Hematopoietic multipotent progenitor cell treated with erythropoietin and hydrocortisone succinate and interleukin-3 and kit ligand, for 17 days (in vitro differentiated cells): ENCODE results near the gene SPATA31D1.
"Not testable (repeated sequence)": the region's sequence is repeated elsewhere in the genome, so short reads cannot be mapped to it uniquely, and the experiment has no call there.

Source experiments
- DNase-seq: peaks from one replicate; pipeline ENCODE4 v3.0.0-alpha.2; 2015; ENCODE audit warnings: low spot score

SPATA31D1 gene

DNA sequence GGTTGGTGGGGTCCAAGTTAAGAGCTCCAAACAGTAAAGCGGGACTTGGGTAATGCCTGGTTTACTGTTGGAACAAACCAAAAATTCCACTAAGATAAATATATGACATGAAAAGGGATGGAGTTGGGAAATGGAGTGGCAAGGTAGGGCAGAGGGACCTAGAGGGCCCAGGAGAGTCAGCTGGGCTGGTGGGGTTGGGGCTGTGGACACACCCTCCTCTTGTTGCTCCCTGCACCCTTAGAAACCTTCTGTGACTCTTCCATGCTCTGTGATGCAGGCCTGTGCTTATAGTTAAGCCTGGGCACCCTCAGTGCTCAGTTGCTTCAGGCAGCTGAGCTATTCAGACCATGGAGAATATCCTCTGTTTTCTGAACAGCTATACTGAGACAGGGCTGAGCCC, at the start of gene SPATA31D1:
Gene SPATA31D1 (plus strand): TSS at position 301 of the 400 bp plus-strand sequence. CDS start 47 bp downstream, at position 348.
- DNase-seq, result not testable (repeated sequence)

- DNase-seq, result not testable (repeated sequence)
These were observed 45.2 kb upstream of the SPATA31D1 start, which contains the start of gene SPATA31D3 for GRCh38 chr9:81943393-81943792. Gene SPATA31D3 (plus strand): TSS chr9:81943500. CDS start chr9:81943586, 86 bp downstream.

DNA sequence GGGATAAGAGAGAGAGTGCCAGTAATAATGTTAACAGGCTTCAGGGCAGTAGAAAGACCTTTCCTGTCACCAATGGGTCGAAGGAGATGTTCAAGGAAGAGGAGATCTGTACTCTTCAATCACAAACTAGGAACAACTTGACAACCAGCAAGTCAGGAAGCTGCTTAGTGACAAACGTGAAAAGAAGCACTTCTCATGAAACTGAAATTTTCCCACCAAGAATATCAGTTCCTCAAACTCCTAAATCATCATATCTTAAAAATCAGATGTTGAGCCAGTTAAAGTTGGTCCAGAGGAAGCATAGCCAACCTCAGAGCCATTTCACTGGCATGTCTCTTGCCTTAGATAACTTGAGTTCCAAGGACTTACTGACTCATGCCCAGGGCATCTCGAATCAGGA, 39.9 kb upstream of the SPATA31D1 start:
- not testable (repeated sequence) for DNase-seq

DNA sequence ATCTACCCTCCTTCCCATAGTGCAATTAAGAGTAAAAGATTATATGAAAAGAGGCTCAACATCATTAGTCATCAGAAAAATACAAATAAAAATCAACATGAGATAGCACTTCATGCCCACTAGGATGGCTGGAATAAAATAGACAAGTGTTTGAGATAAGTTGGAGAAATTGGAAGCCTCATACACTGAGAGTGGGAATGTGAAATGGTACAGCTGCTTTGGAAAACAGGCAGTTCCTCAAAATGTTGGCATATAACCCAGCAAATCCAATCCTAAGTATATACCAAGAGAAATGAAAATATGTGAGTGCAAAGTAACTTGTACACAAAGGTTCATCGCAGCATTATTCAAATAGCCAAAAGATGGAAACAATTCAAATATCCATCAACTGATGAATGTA, 35.5 kb upstream of the SPATA31D1 start:
- DNase-seq, result no peak

- DNase-seq, result no peak
These were observed 32.9 kb upstream of the SPATA31D1 start for GRCh38 chr9:81955625-81956024.

DNA sequence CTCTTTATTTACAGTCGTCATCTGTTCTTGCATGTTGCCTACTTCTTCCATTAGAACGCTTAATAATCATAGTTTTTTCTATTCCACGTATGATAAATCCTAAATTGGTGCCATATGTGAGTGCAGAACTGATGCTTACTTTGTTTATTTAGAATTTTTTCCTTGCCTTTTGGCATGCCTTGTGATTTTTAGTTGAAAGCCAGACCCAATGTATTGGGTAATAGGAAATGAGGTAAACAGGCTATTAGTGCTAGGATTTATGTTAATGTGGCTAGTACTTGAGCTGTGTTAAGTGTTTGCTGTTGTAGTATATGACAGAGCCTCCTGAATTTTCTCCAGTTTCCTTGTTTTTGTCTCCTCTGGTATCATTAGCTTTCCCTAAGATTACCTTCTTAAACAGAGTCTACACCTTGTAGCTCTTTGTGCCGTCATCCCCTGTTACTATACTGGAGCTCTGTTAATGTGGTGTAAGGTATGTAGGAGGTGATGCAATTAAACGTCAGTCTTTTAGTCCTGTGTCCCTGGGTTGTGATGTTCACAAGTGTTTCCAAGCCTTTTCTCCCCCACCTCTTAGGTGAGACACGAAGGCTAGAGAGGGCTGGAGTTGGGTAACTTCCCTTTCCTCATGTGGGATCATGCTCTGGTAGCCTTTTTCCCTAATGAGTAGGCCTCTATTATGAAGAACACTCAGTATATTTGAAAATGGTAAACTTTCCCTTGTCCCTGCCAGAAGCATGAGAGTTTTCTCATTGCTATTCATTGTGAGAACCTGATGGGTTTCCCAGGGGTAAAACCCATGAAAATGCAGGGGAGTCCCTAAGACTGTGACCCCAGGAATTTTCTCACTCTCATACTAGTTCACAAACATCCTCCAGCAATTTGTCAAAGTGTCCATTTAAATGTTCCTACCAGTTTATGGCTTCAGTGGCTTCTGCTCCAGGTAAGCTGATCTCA, 24.1 kb upstream of the SPATA31D1 start:
- no peak for DNase-seq

DNA sequence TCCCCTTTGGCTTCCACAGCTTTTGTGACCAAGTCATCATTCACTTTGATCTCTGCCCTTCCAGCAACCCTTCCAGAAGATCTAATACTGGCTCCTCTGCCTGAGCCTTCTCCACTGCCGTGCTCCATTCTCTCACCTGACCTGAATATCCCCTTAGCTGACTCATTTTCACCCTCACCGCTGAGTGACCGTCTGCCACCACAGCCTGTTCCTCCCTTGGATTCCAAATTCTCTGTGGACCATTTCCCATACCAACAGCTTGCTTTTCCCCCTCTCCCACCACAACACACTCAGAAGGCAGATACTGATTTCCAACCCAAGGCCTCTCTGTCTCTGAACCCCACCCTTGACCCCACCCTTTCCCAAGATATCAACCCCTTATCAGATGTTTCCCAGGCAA, 20.5 kb upstream of the SPATA31D1 start:
- no peak for DNase-seq

DNA sequence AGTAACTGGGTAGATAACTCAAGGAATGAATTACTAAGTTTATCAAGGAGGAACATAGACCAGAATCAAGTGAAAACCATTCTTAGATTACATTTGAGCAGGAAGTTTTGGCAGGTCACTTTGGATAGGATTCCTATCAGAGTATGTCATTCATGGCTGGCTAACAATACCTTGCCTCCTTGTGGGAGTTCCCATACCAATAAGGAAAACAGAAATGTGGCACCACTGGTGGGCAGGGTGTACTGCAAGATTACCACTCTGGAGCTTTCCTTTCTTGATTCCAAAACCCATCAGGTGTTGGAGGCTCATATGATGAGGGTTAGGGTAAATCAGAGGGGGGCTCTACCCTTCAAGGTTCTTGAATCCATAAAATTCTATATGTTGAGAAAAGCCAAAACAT, 18.6 kb upstream of the SPATA31D1 start:
- DNase-seq, result no peak

DNA sequence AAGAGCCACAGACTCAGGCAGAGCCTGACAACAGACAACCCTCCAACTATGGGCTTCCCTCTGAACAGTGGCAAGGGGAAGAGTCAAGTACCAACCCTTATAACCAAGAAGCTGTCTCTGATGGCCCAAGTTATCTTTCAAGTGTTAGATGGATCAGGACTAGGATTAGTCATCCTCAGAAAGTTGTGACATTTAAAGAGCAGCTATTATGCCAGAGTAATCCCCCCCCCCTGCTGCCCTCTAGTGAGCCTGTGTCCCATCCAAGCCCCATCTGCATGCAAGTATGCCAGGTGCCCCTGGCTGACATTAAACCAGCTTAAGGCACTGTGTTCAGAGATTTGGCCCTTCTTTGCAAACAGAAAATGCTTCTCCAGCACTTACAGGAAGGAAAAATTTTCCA, 16.8 kb upstream of the SPATA31D1 start:
- no peak for DNase-seq

DNA sequence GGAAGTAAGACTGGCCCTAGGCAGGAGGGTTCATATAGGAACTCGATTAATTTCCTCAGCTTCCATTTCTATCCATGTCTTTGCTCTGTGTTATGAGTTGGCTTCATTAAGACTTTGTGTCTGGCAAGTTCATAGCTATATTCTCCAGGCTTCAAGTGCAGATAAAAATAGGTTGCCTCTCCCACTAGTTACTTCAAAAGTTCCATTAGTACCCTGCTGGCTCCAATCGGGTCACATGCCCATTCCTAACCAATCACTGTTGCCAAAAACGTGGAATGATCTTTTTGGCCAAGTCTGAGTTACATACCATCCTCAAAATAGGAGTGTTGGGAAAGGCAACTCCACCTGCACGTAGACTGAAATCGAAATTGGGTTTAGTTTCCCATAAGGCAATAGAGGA, 13.8 kb upstream of the SPATA31D1 start:
- DNase-seq, result no peak

GRCh38 chr9:81976351-81976750, 12.2 kb upstream of the SPATA31D1 start:
- DNase-seq, result no peak

DNA sequence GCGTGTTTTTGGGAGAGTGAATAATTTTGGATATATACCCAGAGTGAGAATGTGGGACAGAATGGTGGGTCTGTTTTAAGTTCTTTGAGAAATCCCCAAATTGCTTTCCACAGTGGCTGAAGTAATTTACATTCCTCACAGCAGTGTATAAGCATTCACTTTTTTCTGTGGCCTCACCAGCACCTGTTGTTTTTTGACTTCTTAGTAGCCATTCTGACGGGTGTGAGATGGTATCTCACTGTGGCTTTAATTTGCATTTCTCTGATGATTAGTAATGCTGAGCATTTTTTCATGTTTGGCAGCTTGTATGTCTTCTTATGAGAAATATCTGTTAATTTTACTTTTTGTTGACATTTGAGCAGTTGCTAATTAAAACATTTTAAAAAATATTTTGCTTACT, 9.4 kb upstream of the SPATA31D1 start:
- DNase-seq, result no peak

DNA sequence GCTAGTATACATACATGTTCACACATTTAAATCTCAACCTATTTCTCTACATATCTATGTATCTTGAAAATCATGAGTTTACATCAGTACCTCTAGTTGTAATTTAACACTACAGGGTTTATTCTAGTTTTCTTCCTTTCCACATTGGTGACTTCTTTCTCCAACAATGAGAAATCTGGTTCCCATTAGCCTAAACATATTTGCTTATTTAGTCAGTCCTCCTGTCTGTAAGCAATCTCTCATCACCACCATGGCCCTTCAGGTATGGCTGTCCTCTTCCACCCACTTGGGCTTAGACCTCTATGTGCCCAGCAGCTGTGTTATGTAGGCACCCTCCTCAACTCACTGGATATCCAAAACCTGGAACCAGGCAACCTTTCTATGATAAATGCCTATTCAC, 8.0 kb upstream of the SPATA31D1 start:
- DNase-seq, result no peak

- no peak for DNase-seq
These were observed 6.7 kb upstream of the SPATA31D1 start for GRCh38 chr9:81981883-81982282.

- DNase-seq, result no peak
These were observed 3.6 kb upstream of the SPATA31D1 start for GRCh38 chr9:81984928-81985327.

DNA sequence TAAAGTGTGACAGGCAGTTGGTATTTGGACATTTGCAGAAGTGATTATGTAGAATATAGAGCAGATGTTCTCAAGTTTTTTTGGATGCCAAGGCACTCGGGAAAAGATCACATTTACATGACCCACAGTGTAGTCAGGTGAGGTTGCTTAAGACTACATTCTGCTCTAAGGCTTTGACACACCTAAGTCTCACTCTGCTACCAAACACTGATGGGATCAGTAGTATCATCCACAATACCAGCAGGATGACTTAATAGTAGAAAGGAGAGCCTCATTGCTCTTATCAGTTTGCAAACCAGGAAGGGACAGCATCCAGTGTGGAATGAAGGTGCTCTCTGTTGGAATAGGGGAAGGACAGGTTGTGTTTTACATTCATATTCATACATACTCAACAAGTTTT, 2.5 kb upstream of the SPATA31D1 start:
- DNase-seq, result no peak

GRCh38 chr9:81989700-81990099, 1.1 kb downstream of the SPATA31D1 start:
- DNase-seq, result no peak

DNA sequence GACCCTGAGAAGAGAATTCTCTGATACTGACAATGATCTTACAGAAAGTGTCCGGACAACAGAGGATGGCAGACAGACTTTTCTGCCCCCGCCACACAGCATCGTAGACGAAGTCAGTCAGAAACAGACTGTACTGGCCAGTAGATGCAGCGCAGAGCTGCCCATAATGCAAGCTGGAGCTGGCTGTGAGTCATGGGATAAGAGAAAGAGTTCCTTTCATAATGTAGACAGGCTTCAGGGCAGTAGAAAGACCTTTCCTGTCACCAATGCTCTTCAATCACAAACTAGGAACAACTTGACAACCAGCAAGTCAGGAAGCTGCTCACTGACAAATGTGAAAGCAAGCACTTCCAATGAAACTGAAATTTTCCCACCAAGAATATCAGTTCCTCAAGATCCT, 5.1 kb downstream of the SPATA31D1 start:
- DNase-seq, result no peak

GRCh38 chr9:81999806-82000205, 11.2 kb downstream of the SPATA31D1 start:
- DNase-seq, result no peak

- no peak for DNase-seq
These were observed 22.1 kb downstream of the SPATA31D1 start for GRCh38 chr9:82010711-82011110.

DNA sequence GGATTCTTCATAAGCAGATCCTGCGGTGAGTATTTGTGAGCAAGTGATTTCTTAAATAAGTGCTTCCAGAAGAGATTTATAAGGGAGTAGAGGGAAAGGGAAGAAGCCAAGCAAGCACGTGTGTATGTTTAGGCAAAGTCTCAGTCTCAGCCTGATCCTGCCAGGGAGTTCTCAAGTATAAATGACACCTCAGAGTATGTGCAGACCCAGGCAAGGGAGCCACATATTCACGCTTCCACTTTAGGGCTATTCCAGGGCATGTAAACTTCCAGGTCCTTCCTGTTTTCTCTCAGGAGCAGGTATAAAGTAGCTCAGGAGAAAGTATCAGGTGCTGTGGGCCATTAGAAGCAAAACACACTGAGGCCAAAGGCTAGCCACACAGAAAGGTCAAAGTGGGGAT, 22.6 kb downstream of the SPATA31D1 start:
- DNase-seq, result no peak

DNA sequence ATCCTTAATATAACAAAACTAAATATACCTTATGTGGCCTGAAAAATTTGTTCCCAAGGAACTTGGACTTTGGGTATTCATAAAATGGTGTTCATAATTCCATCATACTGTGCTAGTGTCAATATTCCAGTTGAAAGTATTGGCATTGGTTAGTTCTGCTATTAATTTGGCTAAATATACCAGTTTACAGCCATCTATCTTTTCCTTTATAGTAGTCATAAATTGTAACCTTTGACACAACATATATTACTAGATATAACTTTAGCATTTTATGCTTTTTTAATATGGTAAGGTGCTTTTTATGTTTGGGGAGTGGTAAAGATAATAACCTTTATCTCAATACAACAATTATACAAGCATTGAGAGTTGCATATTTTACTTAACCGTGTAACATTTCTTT, 23.7 kb downstream of the SPATA31D1 start:
- DNase-seq, result no peak

DNA sequence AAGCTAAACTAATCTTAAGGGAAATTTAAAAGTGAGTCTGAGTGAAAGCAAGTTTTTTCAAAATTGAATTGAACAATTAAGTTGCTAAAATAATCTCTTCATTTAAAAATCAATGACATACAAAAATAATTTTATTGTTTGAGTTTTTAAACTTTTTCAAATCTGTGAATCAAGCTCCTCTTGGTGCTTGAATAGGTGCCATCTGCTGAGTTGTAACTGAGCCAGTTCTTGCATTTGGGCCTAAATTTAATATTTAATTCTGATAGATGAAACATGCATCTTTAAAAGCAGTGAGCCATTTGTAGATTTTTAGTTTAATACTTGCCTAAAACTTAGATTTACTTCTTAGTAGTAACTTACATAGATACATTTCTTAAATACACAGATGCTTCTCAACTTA, 31.8 kb downstream of the SPATA31D1 start:
- DNase-seq, result no peak

DNA sequence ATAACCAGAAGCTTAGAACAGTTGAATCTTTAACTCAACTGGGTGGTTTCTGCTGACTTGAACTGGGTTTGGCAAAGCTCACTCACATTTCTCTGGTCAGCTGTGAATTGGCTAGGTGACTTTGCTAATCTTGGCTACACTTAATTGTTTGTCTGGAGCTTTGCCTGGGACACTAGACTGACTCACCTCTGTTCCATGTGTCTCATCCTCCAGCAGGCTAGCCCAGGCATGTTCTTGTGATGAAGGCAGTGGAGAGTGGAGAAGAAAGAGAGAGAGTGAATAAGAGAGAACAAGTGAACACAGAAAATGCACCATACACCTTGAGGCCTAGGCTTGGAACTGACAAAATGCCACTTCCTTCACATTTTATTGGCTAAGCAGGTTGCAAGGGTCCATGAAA, 32.6 kb downstream of the SPATA31D1 start:
- DNase-seq, result no peak
